COLO668 (cell line): Measurements from ENCODE around the gene ABCA8.

Experiments used
- DNase-seq: peaks from one replicate; lab custom pipeline; 2025; ENCODE audit not compliant: unreplicated experiment; lab: John Stamatoyannopoulos, UW

The ABCA8 gene

GRCh38 chr17:68943123-68943811, 11.9 kb downstream of the ABCA8 start:
- no peak for DNase-seq

DNA sequence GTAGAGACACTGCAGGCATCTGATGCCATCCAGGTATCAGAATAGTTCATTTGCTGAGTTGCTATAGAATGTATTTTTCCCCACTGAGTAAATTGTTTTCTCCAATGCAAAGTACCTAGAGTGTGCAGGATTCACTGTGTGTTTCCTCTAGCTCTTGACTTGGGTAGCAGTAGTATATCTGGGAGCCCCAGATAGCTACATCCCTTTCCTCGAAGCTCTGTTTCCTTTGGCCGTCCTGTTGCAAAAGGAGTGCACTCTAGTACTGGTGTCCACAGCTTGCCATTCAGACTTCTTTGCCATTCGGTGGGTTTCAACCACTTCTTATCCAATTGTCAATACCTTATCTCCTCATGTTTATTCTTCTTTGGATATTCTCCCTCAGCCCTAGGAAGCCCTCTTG, 12.8 kb downstream of the ABCA8 start:
- no peak for DNase-seq

- DNase-seq, result no peak
Measured at GRCh38 chr17:68941761-68942160, 13.4 kb downstream of the ABCA8 start.

- DNase-seq, result no peak
Measured at GRCh38 chr17:68939195-68939594, 16.0 kb downstream of the ABCA8 start.

DNA sequence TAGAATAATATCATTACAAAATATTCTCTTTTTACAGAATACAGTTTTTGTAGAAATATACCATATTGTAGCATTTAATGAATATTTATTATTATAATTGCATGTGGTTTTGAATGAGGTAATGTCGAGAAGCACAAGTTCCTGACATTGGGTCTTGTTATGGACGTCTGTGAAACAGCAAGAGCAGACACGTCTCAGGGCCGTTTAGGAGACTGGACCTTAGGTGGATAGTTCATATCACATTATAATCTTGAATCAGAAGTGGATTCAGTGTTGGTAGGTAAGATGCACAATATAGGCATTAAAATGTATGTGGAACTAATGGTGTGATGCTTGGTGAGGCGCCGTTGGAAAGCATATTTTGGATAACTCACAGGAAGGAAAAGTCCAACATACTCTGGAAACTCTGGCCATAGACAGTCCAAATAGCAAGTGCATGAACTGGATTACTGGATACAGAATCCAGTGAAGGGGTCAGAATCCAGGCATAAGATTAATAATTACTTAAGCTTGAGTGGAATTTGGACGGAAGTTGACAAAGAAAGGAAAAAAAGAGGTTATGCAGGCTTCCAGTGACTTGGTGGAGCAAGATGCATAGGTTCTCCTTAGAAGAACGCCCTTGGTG, 17.2 kb downstream of the ABCA8 start:
- DNase-seq, result no peak

DNA sequence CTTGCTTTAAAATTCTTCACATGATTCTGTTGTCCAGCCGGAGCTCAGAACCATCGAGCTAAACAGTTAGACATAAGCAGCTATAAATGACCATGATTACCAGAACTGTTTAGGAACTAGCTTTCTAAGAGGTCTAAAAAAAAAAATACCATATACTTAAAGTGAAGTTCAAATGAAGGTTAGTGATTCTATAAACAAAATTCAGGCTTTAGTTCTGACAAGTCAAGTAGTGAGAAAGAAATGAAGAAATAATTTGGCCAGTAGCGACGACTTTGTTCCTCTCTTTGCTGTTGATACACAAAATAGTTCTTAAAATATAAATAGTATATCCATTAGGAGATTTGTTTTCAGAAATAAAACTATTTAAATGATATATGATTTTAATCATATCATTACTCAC, 27.7 kb downstream of the ABCA8 start:
- DNase-seq, result no peak

DNA sequence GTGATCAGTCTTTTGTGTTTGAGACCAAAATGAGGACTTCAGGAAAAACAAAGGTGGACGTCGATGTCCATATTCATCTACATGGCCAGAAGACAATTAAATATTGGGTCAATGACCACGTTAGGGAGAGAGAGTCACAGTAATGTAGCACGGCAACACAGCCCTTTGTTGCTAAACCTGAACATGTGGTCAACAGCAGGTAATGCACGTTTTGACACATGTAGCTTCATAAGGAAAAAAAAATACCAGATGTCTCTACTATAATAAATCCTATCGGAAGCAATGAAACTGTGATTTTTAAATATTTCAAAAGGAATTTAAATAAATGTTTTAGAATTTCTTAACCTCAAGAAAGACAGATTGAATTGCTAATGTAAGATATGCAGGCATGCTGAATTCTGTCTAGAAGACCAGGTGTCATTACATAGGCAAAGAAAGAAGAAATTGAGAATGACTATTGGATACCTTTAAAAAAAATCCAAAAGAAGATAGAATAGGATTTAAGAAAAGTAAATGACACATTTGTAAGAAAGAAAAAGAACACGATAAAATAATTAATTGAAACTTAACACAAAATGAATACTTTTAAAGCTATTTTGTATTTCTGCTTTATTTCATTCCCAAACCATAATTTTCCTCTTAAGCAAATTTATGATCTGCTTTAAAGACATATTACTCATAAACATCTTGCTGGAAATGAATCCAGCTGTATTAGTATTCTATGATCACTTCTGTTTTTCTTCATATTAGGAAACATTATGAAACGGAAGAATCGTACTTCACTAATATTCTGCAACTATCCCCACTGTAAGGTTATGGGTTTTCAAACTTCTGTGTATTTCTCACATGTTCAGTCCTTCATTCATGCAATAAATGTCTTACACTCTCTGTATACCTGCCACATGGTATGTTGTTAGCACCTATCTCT, 30.1 kb downstream of the ABCA8 start:
- DNase-seq, result no peak

DNA sequence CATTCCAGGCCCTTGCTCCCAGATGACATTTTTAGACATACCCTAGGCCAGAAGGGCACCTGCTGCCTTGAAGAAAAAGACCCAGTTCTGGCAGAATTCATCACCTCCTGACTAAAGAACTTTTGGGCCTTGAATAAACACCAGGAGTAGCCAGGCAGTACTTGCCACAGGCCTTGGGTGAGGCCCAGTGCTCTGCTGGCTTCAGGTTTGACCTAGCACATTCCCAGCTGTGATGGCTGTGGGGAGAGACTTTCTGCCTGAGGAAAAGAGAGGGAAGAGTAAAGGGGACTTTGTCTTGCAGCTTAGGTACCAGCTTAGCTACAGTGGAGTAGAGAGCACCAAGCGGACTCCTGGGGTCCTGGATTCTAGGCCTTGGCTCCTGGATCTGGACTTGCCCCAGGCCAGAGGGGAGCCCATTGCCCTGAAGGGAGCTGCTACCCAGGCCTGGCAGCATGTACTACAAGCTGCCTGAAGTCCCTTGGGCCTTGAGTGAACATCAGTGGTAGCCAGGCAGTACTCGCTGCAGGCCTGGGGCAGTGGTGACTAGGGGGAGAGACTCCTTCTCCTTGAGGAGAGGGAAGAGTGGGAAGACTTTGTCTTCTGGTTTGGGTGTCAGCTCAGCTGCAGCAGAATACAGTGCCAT, 44.3 kb downstream of the ABCA8 start:
- no peak for DNase-seq

- DNase-seq, result no peak
Measured at GRCh38 chr17:68910251-68910705, 44.9 kb downstream of the ABCA8 start.

DNA sequence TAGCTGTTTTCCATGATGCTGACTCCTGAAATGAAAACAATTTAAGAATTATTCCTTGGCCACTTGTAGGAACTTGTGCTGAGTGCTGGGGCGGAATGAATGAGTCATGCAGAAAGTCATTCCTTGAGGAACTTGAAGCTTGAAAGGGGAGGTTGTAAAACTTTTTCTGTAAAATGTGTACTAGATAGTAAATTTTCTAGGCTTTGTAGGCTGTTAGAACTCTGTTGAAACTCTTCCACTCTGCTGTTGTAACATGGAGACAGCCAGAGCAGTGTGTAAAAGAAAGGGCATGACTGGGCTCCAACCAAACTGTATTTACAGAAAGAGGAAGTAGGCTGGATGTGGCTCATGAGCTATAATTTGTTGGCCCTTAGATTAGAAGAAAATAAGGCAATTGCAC, 46.1 kb downstream of the ABCA8 start:
- DNase-seq, result no peak

GRCh38 chr17:68908045-68908444, 47.1 kb downstream of the ABCA8 start:
- DNase-seq, result no peak

GRCh38 chr17:68906638-68907037, 48.6 kb downstream of the ABCA8 start:
- DNase-seq, result no peak

DNA sequence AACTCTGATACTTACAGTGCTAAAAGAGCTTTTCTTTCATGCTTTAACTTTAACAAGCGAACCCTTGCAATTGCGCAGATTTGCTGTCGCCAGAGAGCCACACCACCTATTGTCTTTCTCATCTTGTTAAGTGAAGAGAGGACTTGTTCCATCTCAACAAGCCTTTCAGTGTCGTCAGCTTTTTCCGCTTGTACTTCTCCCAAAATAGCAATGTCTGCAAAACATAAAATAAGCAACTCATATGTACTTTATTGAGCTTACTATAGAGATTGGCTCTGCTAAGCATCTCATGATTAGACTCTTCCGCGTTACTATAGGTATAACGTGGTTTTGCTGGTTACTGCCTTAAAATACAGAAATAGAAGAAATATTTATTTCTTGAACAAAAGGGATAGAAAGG, 51.9 kb downstream of the ABCA8 start:
- DNase-seq, result no peak

- no peak for DNase-seq
Measured at GRCh38 chr17:68897557-68897956, 57.6 kb downstream of the ABCA8 start.

- no peak for DNase-seq
Measured at GRCh38 chr17:68892658-68893057, 62.5 kb downstream of the ABCA8 start.

DNA sequence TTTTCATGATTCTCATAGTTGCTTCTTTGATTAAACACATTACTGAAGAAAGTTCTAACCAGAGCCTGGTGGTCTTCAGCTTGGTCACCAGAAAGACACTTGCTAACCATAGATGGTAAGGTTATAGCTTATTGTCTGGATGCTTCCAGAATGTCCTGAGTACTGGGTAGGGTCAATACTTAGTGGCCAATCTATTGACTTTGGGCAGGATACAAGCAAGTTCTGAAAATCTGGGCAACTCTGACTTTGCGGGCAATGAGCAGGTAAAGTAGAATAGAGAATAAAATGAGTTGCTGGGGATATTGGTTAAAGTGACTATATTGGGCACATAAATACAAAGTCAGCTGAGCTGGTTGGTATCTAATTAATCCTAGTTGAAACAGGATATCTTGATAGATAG, 63.0 kb downstream of the ABCA8 start:
- no peak for DNase-seq

DNA sequence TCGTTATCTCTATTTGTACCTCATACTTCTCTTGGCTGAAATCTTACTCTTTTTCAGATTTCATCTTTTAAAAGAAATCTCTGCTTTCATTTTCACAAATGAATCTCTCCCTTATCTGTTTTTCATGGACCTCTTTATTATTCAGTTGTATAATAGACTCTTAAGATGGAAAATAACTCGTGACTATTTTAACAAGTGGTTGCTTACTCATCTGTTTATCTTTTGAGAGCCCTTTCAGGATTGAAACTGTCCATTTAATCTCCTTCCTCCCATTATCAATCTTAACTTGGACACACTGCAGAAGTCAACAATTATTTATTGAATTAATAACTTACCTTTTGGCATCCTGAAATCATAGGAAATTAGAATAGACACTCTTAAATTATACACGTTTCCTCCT, 68.8 kb downstream of the ABCA8 start:
- DNase-seq, result no peak

GRCh38 chr17:68884888-68885287, 70.3 kb downstream of the ABCA8 start:
- DNase-seq, result no peak

GRCh38 chr17:68878226-68878885, 76.8 kb downstream of the ABCA8 start:
- DNase-seq, result no peak

DNA sequence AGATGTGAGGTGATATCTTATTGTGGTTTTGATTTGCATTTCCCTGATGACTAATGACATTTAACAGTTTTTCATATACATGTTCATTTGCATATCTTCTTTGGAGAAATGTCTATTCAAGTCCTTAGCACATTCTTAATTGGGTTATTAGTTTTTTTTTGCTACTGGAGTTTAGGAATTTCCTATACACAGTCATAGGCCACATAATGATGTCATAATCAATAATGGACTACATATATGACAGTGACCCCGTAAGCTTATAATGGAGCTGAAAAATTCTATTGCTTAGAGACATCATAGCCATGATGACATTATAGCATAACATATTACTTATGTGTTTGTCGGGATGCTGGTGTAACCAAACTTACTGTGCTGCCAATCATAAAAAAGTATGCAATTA, 83.7 kb downstream of the ABCA8 start:
- DNase-seq, result no peak

- no peak for DNase-seq
Measured at GRCh38 chr17:68870976-68871375, 84.2 kb downstream of the ABCA8 start.
